COR-L47 (cell line): ENCODE measurements around the gene RABGGTA.

Source experiments
- DNase-seq: peaks from one replicate; lab custom pipeline; 2025; lab: John Stamatoyannopoulos, UW

Gene RABGGTA

GRCh38 chr14:24304019-24304387 is 32.6 kb upstream of the RABGGTA start:
- no peak for DNase-seq

GRCh38 chr14:24300326-24300980 is 29.1 kb upstream of the RABGGTA start:
- no peak for DNase-seq

- peak; percentile 79 for DNase-seq
Observed at GRCh38 chr14:24299255-24300191, 28.1 kb upstream of the RABGGTA start, which contains the start of the genes DHRS1 and NOP9. Gene DHRS1 (minus strand): TSS chr14:24299780. CDS start chr14:24299106, 674 bp downstream. Gene NOP9 (plus strand): TSS chr14:24299850. CDS start chr14:24299955, 105 bp downstream.

- no peak for DNase-seq
Observed at GRCh38 chr14:24298892-24299254, 27.5 kb upstream of the RABGGTA start.

- peak; percentile 23 for DNase-seq
Observed at GRCh38 chr14:24297190-24297964, 26.0 kb upstream of the RABGGTA start.

- peak; percentile 51 for DNase-seq
Observed at GRCh38 chr14:24296341-24297157, 25.2 kb upstream of the RABGGTA start.

GRCh38 chr14:24293525-24293924 is 22.1 kb upstream of the RABGGTA start:
- DNase-seq: no peak

GRCh38 chr14:24292118-24292807 is 20.9 kb upstream of the RABGGTA start:
- no peak for DNase-seq

- no peak for DNase-seq
Observed at GRCh38 chr14:24291446-24292117, 20.2 kb upstream of the RABGGTA start.

- DNase-seq: no peak
Observed at GRCh38 chr14:24290746-24291145, 19.3 kb upstream of the RABGGTA start.

- DNase-seq: no peak
Observed at GRCh38 chr14:24289649-24290280, 18.4 kb upstream of the RABGGTA start.

GRCh38 chr14:24286996-24287395 is 15.6 kb upstream of the RABGGTA start:
- no peak for DNase-seq

GRCh38 chr14:24285351-24285750 is 14.0 kb upstream of the RABGGTA start:
- DNase-seq: no peak

GRCh38 chr14:24284501-24285035 is 13.2 kb upstream of the RABGGTA start:
- DNase-seq: no peak

- DNase-seq: no peak
Observed at GRCh38 chr14:24283796-24284460, 12.5 kb upstream of the RABGGTA start.

- no peak for DNase-seq
Observed at GRCh38 chr14:24282736-24283135, 11.3 kb upstream of the RABGGTA start.

- DNase-seq: no peak
Observed at GRCh38 chr14:24281636-24282035, 10.2 kb upstream of the RABGGTA start.

- DNase-seq: no peak
Observed at GRCh38 chr14:24280797-24281460, 9.5 kb upstream of the RABGGTA start.
